B cell (primary cell): Measurements from ENCODE around the gene SLC25A13. TPM values are rescaled to one million over a fixed set of nuclear protein-coding genes. Genes with fewer than 3 reads are reported as not detected.

Source experiments
- ATAC-seq: fragments of 200-7000 bp; cut with Tn5 transposase; one replicate; pipeline ENCODE4 v1.10.0; 2021; ENCODE audit warnings: low read depth, mild to moderate bottlenecking, moderate number of reproducible peaks, moderate library complexity
- CTCF ChIA-PET: fragments of 350-600 bp; sonication (Branson Sonifier 250); formaldehyde crosslinking; loops from one replicate; lab custom pipeline; 2021; ENCODE audit warnings: antibody characterized with exemption, inconsistent platforms; lab: Charles Lee
- POLR2A ChIA-PET: fragments of 350-600 bp; sonication (Branson Sonifier 250); formaldehyde crosslinking; loops from one replicate; lab custom pipeline; 2021; ENCODE audit warnings: antibody characterized with exemption; lab: Charles Lee
- DNase-seq: peaks from one replicate; pipeline ENCODE4 v3.0.0; 2013
- H2AFZ ChIP-seq: 2 replicates; pipeline ENCODE4 v1.6.1; 2012; ENCODE audit warnings: mild to moderate bottlenecking, low read depth, low read length; ENCODE audit not compliant: insufficient read depth, poor library complexity, severe bottlenecking
- H3K27ac ChIP-seq, 2 donors: 1 replicate in 1 of 2; 2 replicates in 1 of 2; pipeline ENCODE4 v1.5.1; 2012 to 2013; ENCODE audit warnings: low read length in 2 of 2, mild to moderate bottlenecking in 2 of 2, moderate library complexity in 1 of 2
- H3K27me3 ChIP-seq, 4 experiments: fragments of 200-600 bp in 1 of 4; sonication (generic) in 1 of 4; replicated peaks in 1 of 4; 1 replicate in 2 of 4; 2 replicates in 2 of 4; pipeline versions ENCODE4 v1.6.1 to v1.7.0; 2013 to 2016; ENCODE audit warnings: low read length in 3 of 4, mild to moderate bottlenecking in 2 of 4, mixed read lengths in 1 of 4, moderate library complexity in 1 of 4; ENCODE audit not compliant: insufficient read depth in 4 of 4, control insufficient read depth in 3 of 4; ENCODE audit errors: control extremely low read depth in 1 of 4
- H3K36me3 ChIP-seq, 2 experiments: replicated peaks in 1 of 2; 1 replicate in 1 of 2; 2 replicates in 1 of 2; pipeline versions ENCODE4 v1.6.1 to v1.7.1; 2013; ENCODE audit warnings: low read length in 1 of 2; ENCODE audit not compliant: insufficient read depth in 2 of 2, control insufficient read depth in 1 of 2; ENCODE audit errors: control extremely low read depth in 1 of 2, extremely low read depth in 1 of 2
- H3K4me1 ChIP-seq, 2 donors: fragments of 200-600 bp in 1 of 2; sonication (generic) in 1 of 2; 1 replicate in 1 of 2; 2 replicates in 1 of 2; pipeline versions ENCODE4 v1.5.1 to v1.6.1; 2013 to 2017; ENCODE audit warnings: low read length in 2 of 2; ENCODE audit not compliant: control insufficient read depth in 2 of 2, insufficient read depth in 2 of 2
- H3K4me2 ChIP-seq: replicated peaks from 2 replicates; pipeline ENCODE3; 2012; ENCODE audit warnings: mild to moderate bottlenecking, low read depth, low read length; ENCODE audit not compliant: poor library complexity, severe bottlenecking
- H3K4me3 ChIP-seq, 5 experiments: fragments of 200-600 bp in 1 of 5; sonication (generic) in 1 of 5; 1 replicate in 3 of 5; 2 replicates in 2 of 5; pipeline versions ENCODE4 v1.5.1 to v1.7.0; 2011 to 2016; ENCODE audit warnings: low read length in 4 of 5, mild to moderate bottlenecking in 4 of 5, low read depth in 2 of 5, control low read depth in 1 of 5, moderate library complexity in 1 of 5; ENCODE audit not compliant: insufficient read depth in 1 of 5; ENCODE audit errors: control extremely low read depth in 1 of 5, extremely low read depth in 1 of 5
- H3K79me2 ChIP-seq: fragments of 200-600 bp; sonication (generic); one replicate; pipeline ENCODE4 v1.6.0; 2016; ENCODE audit warnings: low read length; ENCODE audit not compliant: control insufficient read depth, insufficient read depth
- H3K9ac ChIP-seq: fragments of 200-600 bp; sonication (generic); 2 replicates; pipeline ENCODE4 v1.6.1; 2017; ENCODE audit warnings: mild to moderate bottlenecking, low read length, moderate library complexity
- H3K9me3 ChIP-seq, 3 donors: one replicate each; pipeline versions ENCODE4 v1.6.1 to v1.7.1; 2013; ENCODE audit warnings: low read length in 2 of 3; ENCODE audit not compliant: control insufficient read depth in 2 of 3, insufficient read depth in 1 of 3; ENCODE audit errors: control extremely low read depth in 1 of 3
- H4K20me1 ChIP-seq: 2 replicates; pipeline ENCODE4 v1.6.0; 2012; ENCODE audit warnings: mild to moderate bottlenecking, low read length; ENCODE audit not compliant: insufficient read depth, control insufficient read depth, poor library complexity, severe bottlenecking
- H3K27ac Mint-ChIP-seq: one replicate; pipeline ENCODE4 v1.8.0; 2021; ENCODE audit warnings: mixed read lengths
- H3K27me3 Mint-ChIP-seq: one replicate; pipeline ENCODE4 v1.8.0; 2021; ENCODE audit warnings: mixed read lengths
- H3K4me1 Mint-ChIP-seq: one replicate; pipeline ENCODE4 v1.8.0; 2021; ENCODE audit warnings: mixed read lengths
- H3K4me3 Mint-ChIP-seq: one replicate; pipeline ENCODE4 v1.8.0; 2021; ENCODE audit warnings: mixed read lengths
- H3K9me3 Mint-ChIP-seq: one replicate; pipeline ENCODE4 v1.8.0; 2022; ENCODE audit warnings: mixed read lengths; ENCODE audit not compliant: insufficient read depth
- EZH2 ChIP-seq: IDR thresholded peaks from 2 replicates; pipeline ENCODE4 v1.6.1; 2012; ENCODE audit warnings: borderline replicate concordance, low read depth, mild to moderate bottlenecking, moderate library complexity, low read length; ENCODE audit not compliant: insufficient read depth, poor library complexity, severe bottlenecking
- WGBS: methylation state at CpG from one replicate; pipeline ENCODE4 v1.1.5; 2013; ENCODE audit warnings: missing lambda C conversion rate; ENCODE audit not compliant: insufficient coverage; 5-methylcytosine and 5-hydroxymethylcytosine counted together
- intact Hi-C: fragments of 100-400 bp; cut with micrococcal nuclease; formaldehyde crosslinking; loops from one replicate; pipeline ENCODE4 v1.10.0; 2022
- polyA plus RNA-seq: library from polyadenylated mRNA; depleted of rRNA; stranded (reverse); fragments of >200 nt; gene quantifications from 2 replicates; pipeline ENCODE4 v1.2.3, GENCODE V29; 2012
- total RNA-seq, 2 donors: library from RNA; stranded (reverse); fragments of 120-200 nt in 1 of 2; gene quantifications; 1 replicate in 1 of 2; 2 replicates in 1 of 2; pipeline versions ENCODE4 v1.2.3 to v1.2.4, GENCODE V29; 2013 to 2022
- TF ChIP-seq, protein P1 (sequence below): fragments of 200-600 bp; IDR thresholded peaks from one replicate; pipeline ENCODE4 v1.8.0; 2022; ENCODE audit warnings: antibody characterized with exemption, mild to moderate bottlenecking

Gene SLC25A13
- total and polyA plus RNA-seq, 2 donors (not counting 1 experiment from before 2014, with no cell fraction given) = 12.5 to 30.9 TPM

DNA sequence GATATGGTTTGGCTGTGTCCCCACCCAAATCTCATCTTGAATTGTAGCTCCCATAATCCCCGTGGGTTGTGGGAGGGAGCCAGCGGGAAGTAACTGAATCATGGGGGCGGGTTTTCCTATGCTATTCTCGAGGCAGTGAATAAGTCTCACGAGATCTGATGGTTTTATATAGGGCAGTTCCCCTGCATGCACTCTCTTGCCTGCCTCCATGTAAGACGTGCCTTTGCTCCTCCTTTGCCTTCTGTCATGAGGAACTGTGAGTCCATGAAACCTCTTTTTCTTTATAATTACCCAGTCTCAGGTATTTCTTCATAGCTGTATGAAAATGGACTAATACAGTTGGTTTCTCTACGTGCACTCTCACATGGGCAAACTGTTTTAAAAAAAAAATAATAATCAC, 207.7 kb downstream of the SLC25A13 start:
- ATAC-seq = no peak
- Mint-ChIP-seq H3K9me3 (peaks cover 2% of the 10 kb centered on the region), H3K4me1 (no peaks in the 10 kb centered on the region), H3K27ac (no peak overlapping the region), H3K27me3 (peaks cover 22% of the 10 kb centered on the region), H3K4me3 (no peak overlapping the region)
- no peaks in the 10 kb centered on the region for H3K4me1 ChIP-seq
- POLR2A ChIA-PET = no interaction called here
- TF ChIP-seq, protein P1, sequence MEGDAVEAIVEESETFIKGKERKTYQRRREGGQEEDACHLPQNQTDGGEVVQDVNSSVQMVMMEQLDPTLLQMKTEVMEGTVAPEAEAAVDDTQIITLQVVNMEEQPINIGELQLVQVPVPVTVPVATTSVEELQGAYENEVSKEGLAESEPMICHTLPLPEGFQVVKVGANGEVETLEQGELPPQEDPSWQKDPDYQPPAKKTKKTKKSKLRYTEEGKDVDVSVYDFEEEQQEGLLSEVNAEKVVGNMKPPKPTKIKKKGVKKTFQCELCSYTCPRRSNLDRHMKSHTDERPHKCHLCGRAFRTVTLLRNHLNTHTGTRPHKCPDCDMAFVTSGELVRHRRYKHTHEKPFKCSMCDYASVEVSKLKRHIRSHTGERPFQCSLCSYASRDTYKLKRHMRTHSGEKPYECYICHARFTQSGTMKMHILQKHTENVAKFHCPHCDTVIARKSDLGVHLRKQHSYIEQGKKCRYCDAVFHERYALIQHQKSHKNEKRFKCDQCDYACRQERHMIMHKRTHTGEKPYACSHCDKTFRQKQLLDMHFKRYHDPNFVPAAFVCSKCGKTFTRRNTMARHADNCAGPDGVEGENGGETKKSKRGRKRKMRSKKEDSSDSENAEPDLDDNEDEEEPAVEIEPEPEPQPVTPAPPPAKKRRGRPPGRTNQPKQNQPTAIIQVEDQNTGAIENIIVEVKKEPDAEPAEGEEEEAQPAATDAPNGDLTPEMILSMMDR = no peak
- TF ChIP-seq EZH2 = no peak
- DNase-seq = no peak
- H2AFZ ChIP-seq = no peak overlapping the region
- no peak overlapping the region for H3K27ac ChIP-seq
- H3K4me2 ChIP-seq = no peak overlapping the region
- no peaks in the 10 kb centered on the region for H3K36me3 ChIP-seq
- intact Hi-C loops = no loop called here
- no peaks in the 10 kb centered on the region for H3K27me3 ChIP-seq
- no peak overlapping the region for H3K9ac ChIP-seq
- CTCF ChIA-PET = no interaction called here
- H3K4me3 ChIP-seq = no peak overlapping the region
- peaks cover 0 to 3% (median 0%) of the 10 kb centered on the region in 3 donors for H3K9me3 ChIP-seq
- H4K20me1 ChIP-seq = no peaks in the 10 kb centered on the region
- WGBS = 88% methylated on average over 3 of the region's 7 CpGs
- H3K79me2 ChIP-seq = no peaks in the 10 kb centered on the region

DNA sequence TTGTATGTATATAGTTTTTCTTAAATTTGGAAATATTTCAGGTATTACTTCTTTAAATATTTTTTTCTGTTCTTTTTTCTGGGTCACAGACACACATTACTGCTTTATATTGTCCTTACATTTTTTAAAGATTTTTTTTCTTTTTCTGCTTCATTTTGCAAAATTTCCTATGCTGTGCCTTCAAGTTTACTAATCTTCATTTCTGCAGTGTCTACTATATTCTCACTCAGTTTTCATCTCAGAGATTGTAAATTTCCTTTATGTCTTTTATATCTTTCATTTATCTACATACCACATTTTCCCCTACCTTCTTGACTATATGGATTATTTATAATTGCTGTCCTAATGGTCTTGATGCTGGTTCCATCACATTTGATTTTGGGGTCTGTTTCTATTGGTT, 210.5 kb downstream of the SLC25A13 start:
- Histone ChIP-seq H3K79me2 (no peaks in the 10 kb centered on the region), H3K4me2 (no peak overlapping the region), H4K20me1 (no peaks in the 10 kb centered on the region), H3K4me1 (no peaks in the 10 kb centered on the region), H3K27me3 (no peaks in the 10 kb centered on the region), H3K9me3 (peaks cover 0 to 3% (median 0%) of the 10 kb centered on the region in 3 donors), H3K4me3 (no peak overlapping the region), H3K36me3 (no peaks in the 10 kb centered on the region), H3K27ac (no peak overlapping the region), H3K9ac (no peak overlapping the region), H2AFZ (no peak overlapping the region)
- POLR2A ChIA-PET = no interaction called here
- Mint-ChIP-seq H3K27ac (no peak overlapping the region), H3K27me3 (peaks cover 22% of the 10 kb centered on the region), H3K4me1 (no peaks in the 10 kb centered on the region), H3K9me3 (peaks cover 2% of the 10 kb centered on the region), H3K4me3 (no peak overlapping the region)
- CTCF ChIA-PET = no interaction called here
- TF ChIP-seq, protein P1 = no peak
- no peak for TF ChIP-seq EZH2
- intact Hi-C loops = no loop called here
- no peak for DNase-seq
- ATAC-seq = no peak
